Measurements from ENCODE around the gene CCDC174.

- TF ChIP-seq POLR2A (IDR thresholded peaks at IDR 0.05): no peak
- TF ChIP-seq CTCF (IDR thresholded peaks at IDR 0.05): no peak
These were observed 19.7 kb upstream of the CCDC174 start for GRCh38 chr3:14631687-14632441.

Measured in heart left ventricle (tissue), 13 donors.